Measurements from ENCODE around the gene GPR26.

Gene GPR26

GRCh38 chr10:123655751-123656150 lies 10.4 kb upstream of the GPR26 start:
- no peak for DNase-seq (ENCODE audit: low read depth, low spot score)
- TF ChIP-seq CTCF (IDR thresholded peaks at IDR 0.05; ENCODE audit: low read depth, low read length), result no peak
- in situ Hi-C loops (cut with HindIII; ENCODE audit: low sequenced_read_pairs), result no loop called here
- no peak overlapping the region for H3K4me3 ChIP-seq (ENCODE audit: low read depth, low read length)

- TF ChIP-seq CTCF (IDR thresholded peaks at IDR 0.05; ENCODE audit: low read depth, low read length), result no peak
- no peak overlapping the region for H3K4me3 ChIP-seq (ENCODE audit: low read depth, low read length)
- in situ Hi-C loops (cut with HindIII; ENCODE audit: low sequenced_read_pairs), result no loop called here
- no peak for DNase-seq (ENCODE audit: low read depth, low spot score)
Observed at GRCh38 chr10:123663522-123663921, 2.6 kb upstream of the GPR26 start.

GRCh38 chr10:123665491-123666286 lies 466 bp upstream of the GPR26 start:
- TF ChIP-seq CTCF (IDR thresholded peaks at IDR 0.05; ENCODE audit: low read depth, low read length), result no peak
- no peak for DNase-seq (ENCODE audit: low read depth, low spot score)
- in situ Hi-C loops (cut with HindIII; ENCODE audit: low sequenced_read_pairs), result no loop called here

GRCh38 chr10:123669886-123670285 lies 3.7 kb downstream of the GPR26 start:
- no peak for TF ChIP-seq CTCF (IDR thresholded peaks at IDR 0.05; ENCODE audit: low read depth, low read length)

More at GRCh38 chr10:123665491-123666286, 466 bp upstream of the GPR26 start:
- no peak overlapping the region for H3K4me3 ChIP-seq (ENCODE audit: low read depth, low read length)

GRCh38 chr10:123673198-123673597 lies 7.0 kb downstream of the GPR26 start:
- no peak overlapping the region for H3K4me3 ChIP-seq (ENCODE audit: low read depth, low read length)
- DNase-seq (ENCODE audit: low read depth, low spot score), result no peak
- in situ Hi-C loops (cut with HindIII; ENCODE audit: low sequenced_read_pairs), result no loop called here
- TF ChIP-seq CTCF (IDR thresholded peaks at IDR 0.05; ENCODE audit: low read depth, low read length), result no peak

More at GRCh38 chr10:123669886-123670285, 3.7 kb downstream of the GPR26 start:
- DNase-seq (ENCODE audit: low read depth, low spot score), result no peak
- in situ Hi-C loops (cut with HindIII; ENCODE audit: low sequenced_read_pairs), result no loop called here
- no peak overlapping the region for H3K4me3 ChIP-seq (ENCODE audit: low read depth, low read length)

GRCh38 chr10:123674741-123675140 lies 8.6 kb downstream of the GPR26 start:
- H3K4me3 ChIP-seq (ENCODE audit: low read depth, low read length), result no peak overlapping the region
- in situ Hi-C loops (cut with HindIII; ENCODE audit: low sequenced_read_pairs), result no loop called here
- TF ChIP-seq CTCF (IDR thresholded peaks at IDR 0.05; ENCODE audit: low read depth, low read length), result no peak
- DNase-seq (ENCODE audit: low read depth, low spot score), result no peak

All from astrocyte of the spinal cord (primary cell).